GM19455 (cell line): ENCODE data around the gene TRAF3IP1.
"Not testable (repeated sequence)": the region's sequence is repeated elsewhere in the genome, so short reads cannot be mapped to it uniquely, and the experiment has no call there.

Experiments used
- ATAC-seq: cut with Tn5 transposase; IDR thresholded peaks from one replicate; pipeline ENCODE4 v1.9.1; 2021; ENCODE audit not compliant: unreplicated experiment

The TRAF3IP1 gene

GRCh38 chr2:238338710-238339394 is 18.5 kb downstream of the TRAF3IP1 start:
- no peak for ATAC-seq

- ATAC-seq = no peak
These were observed 19.1 kb downstream of the TRAF3IP1 start for GRCh38 chr2:238339395-238339780.

GRCh38 chr2:238339814-238340213 is 19.5 kb downstream of the TRAF3IP1 start:
- ATAC-seq = no peak

- ATAC-seq = no peak
These were observed 21.2 kb downstream of the TRAF3IP1 start for GRCh38 chr2:238341536-238341935.

- ATAC-seq = no peak
These were observed 23.7 kb downstream of the TRAF3IP1 start for GRCh38 chr2:238344035-238344434.

- no peak for ATAC-seq
These were observed 24.2 kb downstream of the TRAF3IP1 start for GRCh38 chr2:238344517-238344916.

GRCh38 chr2:238345297-238345968 is 25.1 kb downstream of the TRAF3IP1 start:
- ATAC-seq = no peak

GRCh38 chr2:238346544-238346943 is 26.2 kb downstream of the TRAF3IP1 start:
- no peak for ATAC-seq

- no peak for ATAC-seq
These were observed 30.0 kb downstream of the TRAF3IP1 start for GRCh38 chr2:238350150-238350897.

- no peak for ATAC-seq
These were observed 31.0 kb downstream of the TRAF3IP1 start for GRCh38 chr2:238351315-238351714.

- no peak for ATAC-seq
These were observed 32.0 kb downstream of the TRAF3IP1 start for GRCh38 chr2:238352361-238352760.

- no peak for ATAC-seq
These were observed 38.5 kb downstream of the TRAF3IP1 start for GRCh38 chr2:238358769-238359168.

- ATAC-seq = no peak
These were observed 39.1 kb downstream of the TRAF3IP1 start for GRCh38 chr2:238359403-238359802.

- ATAC-seq = no peak
These were observed 41.6 kb downstream of the TRAF3IP1 start for GRCh38 chr2:238361877-238362276.

- no peak for ATAC-seq
These were observed 42.3 kb downstream of the TRAF3IP1 start for GRCh38 chr2:238362626-238363025.

GRCh38 chr2:238369591-238370040 is 49.3 kb downstream of the TRAF3IP1 start:
- ATAC-seq = no peak

GRCh38 chr2:238370094-238370822 is 49.9 kb downstream of the TRAF3IP1 start:
- no peak for ATAC-seq

- no peak for ATAC-seq
These were observed 50.6 kb downstream of the TRAF3IP1 start for GRCh38 chr2:238370823-238371372.

- not testable (repeated sequence) for ATAC-seq
These were observed 52.0 kb downstream of the TRAF3IP1 start for GRCh38 chr2:238372277-238372676.

GRCh38 chr2:238376884-238377391 is 56.6 kb downstream of the TRAF3IP1 start:
- ATAC-seq = no peak
